HG03175 (cell line): ENCODE data around the gene MMS19.
"Not testable (repeated sequence)": the region's sequence is repeated elsewhere in the genome, so short reads cannot be mapped to it uniquely, and the experiment has no call there.

Experiments
- ATAC-seq: cut with Tn5 transposase; IDR thresholded peaks from one replicate; pipeline ENCODE4 v1.9.1; 2021; ENCODE audit warnings: mild to moderate bottlenecking, moderate library complexity; ENCODE audit not compliant: unreplicated experiment

MMS19 gene

GRCh38 chr10:97427571-97428179 lies 70.5 kb downstream of the MMS19 start:
- ATAC-seq: no peak

GRCh38 chr10:97426776-97427570 lies 71.2 kb downstream of the MMS19 start:
- ATAC-seq: no peak

- ATAC-seq: peak; percentile 79
Measured at GRCh38 chr10:97425964-97426775, 72.1 kb downstream of the MMS19 start, which contains the start of gene PGAM1. PGAM1 (plus strand) TSS chr10:97426191; CDS start chr10:97426308, 117 bp downstream.

GRCh38 chr10:97423757-97424098 lies 74.5 kb downstream of the MMS19 start:
- ATAC-seq: not testable (repeated sequence)

- ATAC-seq: no peak
Measured at GRCh38 chr10:97416565-97416964, 81.7 kb downstream of the MMS19 start.

GRCh38 chr10:97412891-97413304 lies 85.3 kb downstream of the MMS19 start:
- ATAC-seq: no peak

GRCh38 chr10:97411406-97411805 lies 86.8 kb downstream of the MMS19 start:
- ATAC-seq: no peak

- ATAC-seq: no peak
Measured at GRCh38 chr10:97408496-97408992, 89.7 kb downstream of the MMS19 start.
